Esophagus mucosa (tissue), 1 donor: ENCODE data around the gene SEMA6B. TPM values are rescaled to one million over a fixed set of nuclear protein-coding genes. Genes with fewer than 3 reads are reported as not detected.
"Not testable (repeated sequence)": the region's sequence is repeated elsewhere in the genome, so short reads cannot be mapped to it uniquely, and the experiment has no call there.

ENCODE experiments used
- ATAC-seq: fragments of 200-7000 bp; cut with Tn5 transposase; one replicate; pipeline ENCODE4 v1.9.1; 2020
- total RNA-seq: library from RNA; stranded (reverse); gene quantifications from one replicate; pipeline ENCODE4 v1.2.4, GENCODE V29; 2023
- donor health status: DM: yes; HTN: yes; CAD: no.

Gene SEMA6B, protein sequence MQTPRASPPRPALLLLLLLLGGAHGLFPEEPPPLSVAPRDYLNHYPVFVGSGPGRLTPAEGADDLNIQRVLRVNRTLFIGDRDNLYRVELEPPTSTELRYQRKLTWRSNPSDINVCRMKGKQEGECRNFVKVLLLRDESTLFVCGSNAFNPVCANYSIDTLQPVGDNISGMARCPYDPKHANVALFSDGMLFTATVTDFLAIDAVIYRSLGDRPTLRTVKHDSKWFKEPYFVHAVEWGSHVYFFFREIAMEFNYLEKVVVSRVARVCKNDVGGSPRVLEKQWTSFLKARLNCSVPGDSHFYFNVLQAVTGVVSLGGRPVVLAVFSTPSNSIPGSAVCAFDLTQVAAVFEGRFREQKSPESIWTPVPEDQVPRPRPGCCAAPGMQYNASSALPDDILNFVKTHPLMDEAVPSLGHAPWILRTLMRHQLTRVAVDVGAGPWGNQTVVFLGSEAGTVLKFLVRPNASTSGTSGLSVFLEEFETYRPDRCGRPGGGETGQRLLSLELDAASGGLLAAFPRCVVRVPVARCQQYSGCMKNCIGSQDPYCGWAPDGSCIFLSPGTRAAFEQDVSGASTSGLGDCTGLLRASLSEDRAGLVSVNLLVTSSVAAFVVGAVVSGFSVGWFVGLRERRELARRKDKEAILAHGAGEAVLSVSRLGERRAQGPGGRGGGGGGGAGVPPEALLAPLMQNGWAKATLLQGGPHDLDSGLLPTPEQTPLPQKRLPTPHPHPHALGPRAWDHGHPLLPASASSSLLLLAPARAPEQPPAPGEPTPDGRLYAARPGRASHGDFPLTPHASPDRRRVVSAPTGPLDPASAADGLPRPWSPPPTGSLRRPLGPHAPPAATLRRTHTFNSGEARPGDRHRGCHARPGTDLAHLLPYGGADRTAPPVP
- 2.0 TPM for total RNA-seq

DNA sequence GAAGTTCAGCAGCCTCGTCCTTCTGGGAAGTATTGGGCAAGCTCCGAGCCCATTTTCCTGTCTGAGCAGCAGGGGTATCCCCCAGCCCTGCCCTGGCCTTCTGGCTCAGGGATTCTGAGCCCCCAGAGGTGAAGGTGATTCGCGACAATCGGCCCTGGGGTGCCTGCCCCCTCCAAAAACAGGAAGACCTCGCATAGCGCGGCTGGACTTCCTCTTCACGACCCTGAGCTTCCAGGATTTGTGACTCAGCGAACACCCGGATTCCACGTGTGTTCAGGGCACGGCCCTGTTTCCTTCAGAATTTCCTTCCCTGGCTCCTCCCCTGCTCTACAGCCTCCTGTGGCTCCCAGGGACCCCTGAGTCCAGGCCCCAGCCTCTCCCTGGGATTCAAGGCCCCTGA, at the start of gene SEMA6B:
TSS of gene SEMA6B (minus strand) at position 116 of the 400 bp plus-strand sequence. CDS start 1,227 bp downstream, outside the sequence.
- ATAC-seq, result peak; percentile 10

DNA sequence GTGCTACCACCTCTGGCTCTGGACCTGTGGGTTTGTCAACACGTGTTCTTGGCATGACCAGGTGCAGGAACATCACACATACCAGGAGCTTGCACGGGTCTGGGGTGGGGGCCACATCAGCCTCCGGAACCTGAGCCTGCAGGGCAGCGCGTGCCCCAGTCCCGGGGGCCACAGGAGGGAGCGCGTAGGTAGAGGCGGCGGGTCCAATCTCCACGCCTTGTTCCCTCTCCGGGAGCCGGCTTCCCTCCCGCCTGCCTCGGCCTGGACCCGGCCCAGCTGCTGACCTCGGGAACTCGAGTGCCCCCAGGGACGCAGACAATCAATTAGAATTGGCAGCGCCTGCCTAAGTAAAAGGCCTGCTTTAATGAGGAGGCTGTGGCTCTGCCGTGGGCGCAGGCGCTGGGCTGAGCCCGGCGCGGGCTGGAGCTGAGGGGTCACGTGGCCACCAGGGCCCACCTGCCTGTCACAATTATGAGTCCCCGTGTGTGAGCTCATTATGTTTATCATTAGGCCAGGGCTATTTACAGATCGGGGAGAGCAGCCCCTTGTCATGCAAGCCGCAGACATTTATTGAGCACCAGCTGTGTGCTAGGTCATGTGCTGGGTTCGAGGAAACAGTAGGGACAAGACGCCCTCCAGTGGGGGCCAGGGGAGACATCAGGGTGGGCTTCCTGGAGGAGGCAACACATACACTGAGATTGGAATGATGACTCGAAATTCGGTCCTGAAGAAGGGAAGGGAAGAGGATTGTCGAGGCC, 47.6 kb upstream of the SEMA6B start:
- ATAC-seq, result no peak

DNA sequence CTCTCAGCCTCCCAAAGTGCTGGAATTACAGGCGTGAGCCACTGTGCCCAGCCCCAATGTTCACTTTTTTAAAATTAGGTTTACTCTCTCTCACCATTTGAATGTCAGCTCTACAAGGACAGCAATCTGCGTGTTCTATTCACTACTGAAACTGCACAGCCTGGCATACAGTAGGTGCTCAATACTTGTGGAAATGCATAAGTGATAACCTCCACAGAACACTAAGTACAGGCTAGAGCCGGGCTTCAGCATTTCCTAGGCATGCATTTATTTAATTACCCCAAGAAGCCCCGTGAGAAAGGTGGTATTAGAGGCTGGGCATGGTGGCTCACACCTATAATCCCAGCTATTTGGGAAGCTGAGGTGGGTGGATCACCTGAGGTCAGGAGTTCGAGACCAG, 46.7 kb upstream of the SEMA6B start:
- ATAC-seq, result no peak

DNA sequence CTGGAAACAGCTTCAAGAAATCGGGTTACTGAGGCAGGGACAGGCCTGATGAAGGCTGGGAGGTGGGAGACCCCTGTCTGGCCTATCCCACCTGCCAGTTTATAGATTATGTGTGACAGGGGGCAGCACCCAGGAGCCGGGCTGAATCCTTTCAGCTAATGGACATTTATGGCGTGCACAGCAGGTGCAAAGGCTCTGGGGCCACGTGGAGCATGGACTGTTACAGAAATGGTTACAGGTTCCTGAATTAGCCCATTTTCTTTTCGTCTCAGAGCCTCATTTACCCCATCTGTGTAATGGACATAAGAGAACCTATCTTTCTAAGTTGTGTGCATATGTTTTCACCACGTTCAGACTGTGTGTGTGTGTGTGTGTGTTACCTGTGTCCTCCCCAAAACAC, 45.4 kb upstream of the SEMA6B start:
- ATAC-seq, result no peak

DNA sequence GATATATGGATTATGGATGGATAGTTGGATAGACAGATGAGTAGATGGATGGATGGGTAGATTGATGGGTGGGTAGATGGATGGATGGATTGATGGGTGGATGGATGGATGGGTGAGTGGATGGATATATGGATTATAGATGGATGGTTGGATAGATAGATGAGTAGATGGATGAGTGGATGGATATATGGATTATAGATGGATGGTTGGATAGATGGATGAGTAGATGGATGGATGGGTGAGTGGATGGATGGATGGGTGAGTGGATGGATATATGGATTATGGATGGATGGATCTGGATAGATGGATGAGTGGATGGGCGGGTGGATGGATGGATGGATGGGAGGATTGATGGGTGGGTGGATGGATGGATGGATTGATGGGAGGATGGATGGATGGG, 43.4 kb upstream of the SEMA6B start:
- ATAC-seq, result no peak

DNA sequence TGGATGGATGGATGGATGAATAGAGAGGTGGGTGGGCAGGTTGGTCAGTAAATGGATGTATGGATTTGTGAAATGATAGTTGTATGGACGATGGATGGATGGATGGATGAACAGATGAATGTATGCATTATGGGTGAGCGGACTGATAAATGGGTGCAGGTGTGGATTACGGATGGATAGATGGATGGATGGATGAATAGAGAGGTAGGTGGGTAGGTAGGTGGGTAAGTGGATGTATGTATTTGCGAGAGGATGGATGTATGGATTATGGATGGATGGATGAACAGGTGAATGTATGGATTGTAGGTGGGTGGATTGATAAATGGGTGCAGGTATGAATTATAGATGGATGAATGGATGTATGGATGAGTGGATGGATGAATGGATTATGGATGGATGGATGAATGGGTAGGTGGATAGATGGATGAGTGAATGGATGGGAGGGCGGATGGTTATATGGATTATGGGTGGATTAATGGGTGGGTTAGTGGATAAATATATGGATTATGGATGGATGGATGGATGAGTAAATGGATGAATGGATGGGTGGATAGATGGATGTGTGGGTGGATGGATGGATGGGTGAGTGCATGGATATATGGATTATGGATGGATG, 42.8 kb upstream of the SEMA6B start:
- no peak for ATAC-seq

DNA sequence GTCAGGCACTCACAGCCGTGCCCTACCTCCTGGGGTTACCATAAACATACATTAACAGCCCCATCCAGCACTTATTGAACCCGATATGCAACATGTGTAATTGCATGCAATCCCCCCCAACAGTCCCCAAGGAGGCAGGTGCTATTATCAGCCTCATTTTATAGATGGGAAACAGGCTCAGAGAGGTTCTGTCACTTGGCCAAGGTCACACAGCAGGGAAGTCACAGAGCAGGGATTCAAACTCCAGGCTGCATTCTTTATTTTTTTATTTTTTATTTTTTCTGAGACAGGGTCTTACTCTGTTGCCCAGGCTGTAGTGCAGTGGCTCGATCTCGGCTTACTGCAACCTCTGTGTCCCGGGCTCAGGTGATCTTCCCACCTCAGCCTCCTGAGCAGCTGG, 41.4 kb upstream of the SEMA6B start:
- ATAC-seq, result no peak

DNA sequence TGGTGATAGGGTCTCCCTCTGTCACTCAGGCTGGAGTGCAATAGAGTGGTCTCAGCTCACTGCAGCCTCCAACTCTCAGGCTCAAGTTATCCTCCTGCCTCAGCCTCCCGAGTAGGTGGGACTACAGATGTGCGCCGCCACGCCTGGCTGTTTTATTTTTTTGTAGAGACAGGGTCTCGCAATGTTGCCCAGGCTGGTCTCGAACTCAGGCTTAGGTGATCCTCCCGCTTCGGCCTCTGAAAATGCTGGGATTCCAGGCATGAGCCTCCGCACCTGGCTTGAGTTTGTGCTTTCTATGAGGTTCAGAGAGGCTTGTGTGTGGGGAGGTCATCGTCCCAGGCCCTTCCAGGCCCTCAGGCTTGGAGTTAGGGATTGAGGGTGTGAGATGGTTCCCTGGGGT, 40.6 kb upstream of the SEMA6B start:
- no peak for ATAC-seq

DNA sequence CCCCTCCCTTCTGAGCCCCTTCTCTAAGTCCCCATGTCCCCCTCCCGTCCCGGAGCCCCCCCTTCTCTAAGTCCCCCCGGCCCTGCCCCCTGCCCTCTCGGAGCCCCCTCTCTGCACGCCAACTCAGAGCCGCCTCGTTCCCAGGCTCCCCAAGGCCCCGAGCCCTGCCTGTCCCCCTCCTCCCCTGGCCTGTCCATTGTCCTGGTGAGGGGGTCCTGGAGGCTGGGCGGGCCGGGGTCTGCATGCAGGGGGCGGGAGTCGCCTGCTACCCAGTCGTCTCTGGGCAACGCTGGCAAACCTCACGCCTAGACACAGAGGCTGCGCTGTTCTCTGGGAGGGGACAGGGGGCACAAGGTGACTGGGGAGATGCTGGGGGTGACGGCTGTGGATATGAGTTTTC, 39.2 kb upstream of the SEMA6B start:
- ATAC-seq, result no peak

DNA sequence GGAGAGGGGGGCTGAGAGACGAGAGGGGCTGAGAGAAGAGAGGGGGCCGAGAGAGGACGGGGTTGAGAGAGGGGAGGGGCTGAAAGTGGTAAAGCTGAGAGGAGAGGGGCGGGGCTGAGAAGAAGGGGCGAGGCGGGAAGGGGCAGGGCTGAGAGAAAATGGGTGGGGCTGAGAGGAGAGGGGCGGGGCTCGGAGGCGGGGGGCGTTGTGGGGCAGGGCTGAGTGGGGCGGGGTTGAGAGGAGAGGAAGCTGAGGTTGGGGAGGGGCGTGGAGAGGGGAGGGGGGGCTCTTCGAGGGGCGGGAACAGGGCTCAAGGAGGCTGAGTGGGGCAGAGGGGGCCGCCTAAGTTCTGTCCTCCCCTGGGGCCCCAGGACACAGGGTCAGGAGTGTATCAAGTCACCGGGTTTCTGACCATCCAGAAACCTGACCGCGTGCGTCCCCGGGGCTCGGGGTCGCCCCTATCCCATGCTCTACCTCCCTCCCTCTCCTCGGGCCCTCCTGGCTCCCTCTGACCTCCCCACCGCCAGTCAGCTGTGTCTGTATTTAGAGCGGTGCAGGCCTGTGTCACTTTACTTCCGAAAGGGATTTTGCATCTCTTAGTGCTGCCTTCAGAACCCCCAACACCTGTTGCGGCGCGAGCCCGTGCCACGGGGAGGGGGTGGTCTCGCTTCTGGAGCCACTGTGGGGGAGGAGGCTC, 38.6 kb upstream of the SEMA6B start:
- ATAC-seq, result peak; percentile 36

DNA sequence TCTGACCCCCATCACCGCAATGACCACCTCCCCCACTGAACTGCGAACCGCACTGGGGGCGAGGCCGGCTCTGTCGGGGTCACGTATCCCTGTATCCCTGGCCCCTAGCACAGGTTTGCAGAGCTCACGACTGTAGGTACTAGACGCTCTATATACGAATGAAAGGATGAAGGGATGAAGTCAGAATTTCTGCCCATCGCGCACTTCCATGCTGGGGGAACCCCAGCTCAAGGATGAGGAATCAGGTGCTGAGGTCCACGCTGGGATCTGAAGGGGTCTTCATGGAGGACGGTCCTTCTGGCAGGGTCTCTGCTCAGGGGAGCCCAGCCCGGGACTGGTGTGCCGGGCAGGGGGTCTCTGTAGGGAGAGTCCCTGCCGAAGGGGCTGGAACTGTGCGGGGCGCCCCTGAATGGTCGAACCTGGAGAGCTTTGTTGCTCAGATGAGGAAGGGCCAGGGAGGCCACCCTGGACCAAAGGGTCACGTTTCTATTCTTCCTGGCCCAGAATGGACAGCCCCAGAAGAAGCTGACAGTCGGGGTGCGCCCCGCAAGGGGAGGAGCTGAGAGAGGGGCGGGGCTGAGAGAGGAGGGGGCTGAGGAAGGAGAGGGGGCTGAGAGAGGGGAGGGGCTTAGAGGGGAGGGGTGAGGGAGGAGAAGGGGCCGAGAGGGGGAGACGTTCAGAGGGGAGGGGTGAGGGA, 37.9 kb upstream of the SEMA6B start:
- peak; percentile 14 for ATAC-seq

DNA sequence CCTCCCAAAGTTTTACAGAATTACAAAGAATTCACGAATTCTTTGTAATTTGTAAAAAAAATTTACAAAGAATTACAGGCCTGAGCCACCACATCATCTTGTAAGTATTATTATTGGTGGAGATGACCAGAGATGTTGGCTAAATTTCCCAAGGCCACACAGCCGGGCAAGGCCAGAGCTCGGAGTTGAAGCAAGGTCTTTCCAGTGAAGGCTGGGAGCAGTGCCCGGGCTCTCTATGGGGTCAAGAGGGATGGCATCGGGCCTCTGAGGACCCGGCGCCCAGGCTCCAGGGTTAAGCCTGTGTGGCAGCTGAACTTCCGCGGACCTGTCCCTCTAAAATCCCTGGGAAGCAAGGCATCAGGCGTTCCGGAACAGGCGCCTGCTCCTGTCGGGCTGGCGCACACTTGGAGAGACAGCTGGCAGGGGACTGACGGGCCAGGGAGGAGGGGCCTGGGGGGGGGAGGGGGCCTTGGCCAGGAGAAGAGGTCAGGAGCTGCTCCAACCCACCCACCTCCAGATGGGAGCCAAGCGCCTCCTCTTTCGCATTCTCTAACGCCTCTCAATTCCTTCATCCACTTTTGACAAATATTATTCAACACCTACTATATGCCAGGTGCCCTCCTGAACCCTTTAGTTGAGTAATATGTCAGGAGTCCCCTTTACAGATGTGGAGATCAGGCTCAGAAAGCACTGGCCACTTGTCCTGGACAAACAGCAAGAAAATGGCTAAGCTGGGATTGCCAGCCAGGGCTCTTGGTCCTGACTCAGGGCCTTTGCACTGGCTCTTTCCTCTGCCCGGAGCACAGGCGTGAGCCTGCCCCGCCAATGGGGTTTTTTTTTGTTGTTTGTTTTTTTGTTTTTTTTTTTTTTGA, 36.8 kb upstream of the SEMA6B start:
- no peak for ATAC-seq

DNA sequence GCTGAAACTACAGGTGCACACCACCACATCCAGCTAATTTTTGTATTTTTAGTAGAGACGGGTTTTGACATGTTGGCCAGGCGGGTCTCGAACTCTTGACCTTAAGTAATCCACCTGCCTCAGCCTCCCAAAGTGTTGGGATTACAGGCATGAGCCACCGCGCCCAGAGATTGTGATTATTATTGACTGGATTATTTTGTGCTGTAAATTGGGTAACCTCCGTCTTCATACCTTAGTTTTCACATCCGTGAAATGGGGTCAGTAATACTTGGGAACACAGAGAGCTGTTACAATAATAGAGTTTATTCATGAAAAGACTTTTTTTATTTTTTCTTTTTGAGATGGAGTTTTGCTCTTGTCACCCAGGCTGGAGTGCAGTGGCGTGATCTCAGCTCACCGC, 35.7 kb upstream of the SEMA6B start:
- not testable (repeated sequence) for ATAC-seq

DNA sequence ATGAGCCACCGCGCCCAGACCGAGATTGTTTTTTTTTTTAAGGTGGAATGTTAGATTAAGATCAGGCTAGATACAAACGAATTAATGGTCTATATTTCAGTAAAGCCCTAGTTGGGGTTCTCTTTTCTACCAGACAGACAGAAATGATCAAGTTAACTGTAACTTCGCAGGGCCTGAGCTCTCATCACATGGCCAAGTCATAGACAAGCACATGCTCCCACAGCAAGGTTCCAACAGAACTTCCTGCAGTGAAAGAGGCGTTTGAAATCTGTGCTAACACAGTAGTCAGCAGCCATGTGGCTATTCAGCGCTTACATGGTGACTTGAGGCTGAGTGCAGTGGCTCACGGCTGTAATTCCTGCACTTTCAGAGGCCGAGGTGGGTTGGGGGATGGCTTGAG, 34.7 kb upstream of the SEMA6B start:
- ATAC-seq, result no peak

DNA sequence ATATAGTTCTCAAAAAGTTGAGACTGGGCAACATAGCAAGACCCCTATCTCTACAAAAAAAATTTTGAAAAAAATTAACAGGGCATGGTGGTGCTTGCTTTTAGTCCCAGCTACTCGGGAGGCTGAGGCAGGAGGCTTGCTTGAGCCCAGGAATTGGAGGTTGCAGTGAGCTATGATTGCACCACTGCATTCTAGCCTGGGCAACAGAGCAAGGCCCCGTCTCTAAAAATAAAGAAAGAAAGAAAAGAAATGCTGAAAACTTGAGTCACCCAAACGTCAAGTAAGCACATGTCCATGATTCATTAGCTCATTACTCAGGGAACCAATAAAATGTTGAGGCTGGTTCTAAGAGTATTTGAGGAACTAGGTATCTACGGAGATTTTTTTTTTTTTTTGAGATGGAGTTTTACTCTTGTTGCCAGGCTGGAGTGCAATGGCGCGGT, 33.9 kb upstream of the SEMA6B start:
- ATAC-seq, result peak; percentile 78

DNA sequence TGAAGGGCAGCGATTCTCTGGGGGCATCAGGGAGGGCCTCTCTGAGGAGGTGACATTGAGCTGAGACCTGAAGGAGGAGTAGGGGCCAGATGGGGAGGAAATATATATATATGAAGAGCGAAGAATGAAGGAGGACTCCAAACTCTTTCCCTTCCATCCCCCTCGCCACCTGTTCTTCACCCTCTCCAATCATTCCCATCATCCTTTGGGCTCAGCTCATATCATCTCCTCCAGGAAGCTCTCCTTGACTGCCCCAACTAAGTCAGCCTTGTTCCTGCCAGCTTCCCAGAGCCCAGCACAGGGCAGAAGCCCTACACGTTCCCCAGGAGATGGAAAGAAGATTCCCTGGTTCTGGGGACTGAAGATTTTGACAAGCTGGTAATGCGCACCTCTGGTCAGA, 33.0 kb upstream of the SEMA6B start:
- no peak for ATAC-seq

DNA sequence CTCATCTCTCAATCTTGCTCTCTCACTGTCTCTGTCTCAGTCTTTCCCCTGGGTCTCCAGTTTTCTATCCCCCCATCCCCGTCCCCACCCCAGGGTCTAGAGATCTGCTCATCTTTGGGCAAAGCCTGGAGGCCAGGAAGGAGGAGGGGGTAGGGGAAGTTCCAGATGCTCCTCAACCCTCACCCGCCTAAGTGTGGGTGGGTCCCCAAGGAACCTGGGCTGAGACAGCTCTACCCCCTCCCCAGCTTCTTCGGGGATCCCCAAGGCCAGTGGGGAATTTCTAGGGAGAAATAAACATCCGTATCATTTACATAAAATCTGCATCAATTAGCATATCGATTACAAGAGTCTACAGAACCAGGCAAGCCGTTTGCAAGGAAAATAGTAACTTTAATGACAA, 31.8 kb upstream of the SEMA6B start:
- ATAC-seq, result no peak

DNA sequence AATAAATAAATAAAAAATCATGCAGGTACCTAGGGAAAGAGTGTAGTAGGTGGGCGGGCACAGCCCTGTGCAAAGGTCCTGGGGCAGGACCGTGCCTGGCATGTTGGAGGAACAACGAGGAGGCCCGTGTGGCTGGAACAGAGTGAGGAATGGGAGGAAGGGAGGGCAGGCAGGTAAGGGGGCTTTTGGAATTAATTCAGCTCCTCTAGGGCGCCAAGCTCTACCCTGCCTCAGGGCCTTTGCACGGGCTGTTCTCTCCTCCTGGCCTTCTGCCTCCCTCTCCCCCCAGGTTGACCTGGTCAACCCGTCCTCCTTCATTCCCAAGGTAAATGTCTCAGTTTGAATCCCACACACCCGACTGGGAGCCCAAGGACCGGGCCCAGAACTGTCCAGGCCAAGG, 31.1 kb upstream of the SEMA6B start:
- no peak for ATAC-seq

DNA sequence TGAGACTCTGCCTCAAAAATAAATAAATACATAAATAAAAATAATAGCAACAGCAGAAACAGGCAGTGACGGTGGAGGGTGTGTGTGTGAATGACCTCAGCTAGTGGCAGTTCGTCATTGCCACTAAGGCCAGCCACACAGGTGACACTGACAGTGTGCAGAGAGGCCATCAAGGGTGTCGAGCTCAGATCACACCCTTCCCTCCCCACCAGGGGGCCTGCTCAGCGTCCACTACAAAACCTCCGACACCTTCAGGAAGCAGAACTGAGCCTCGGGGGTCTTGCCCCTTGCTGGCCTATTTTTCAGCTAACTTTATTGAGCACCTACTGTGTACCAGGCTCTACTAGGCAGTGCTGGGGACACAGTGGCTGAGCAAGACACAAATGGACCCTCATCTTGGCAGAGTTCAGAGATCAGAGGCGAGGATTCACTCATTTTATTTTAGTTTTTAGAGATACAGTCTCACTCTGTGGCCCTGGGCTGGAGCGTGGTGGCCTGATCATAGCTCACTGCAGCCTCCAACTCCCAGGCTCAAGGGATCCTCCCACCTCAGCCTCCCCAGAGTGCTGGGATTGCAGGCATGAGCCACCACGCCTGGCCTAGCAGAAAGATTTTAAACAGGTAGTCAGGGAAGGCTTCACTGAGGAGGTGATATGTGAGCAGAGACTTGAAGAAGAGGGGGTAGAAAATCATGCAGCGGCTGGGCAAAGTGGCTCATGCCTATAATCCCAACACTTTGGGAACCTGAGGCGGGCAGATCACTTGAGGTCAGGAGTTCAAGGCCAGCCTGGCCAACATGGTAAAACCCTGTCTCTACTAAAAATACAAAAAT, 30.3 kb upstream of the SEMA6B start:
- no peak for ATAC-seq
